NCI-H748 treated with DMSO at 0.1 percent for 48 hours (cell line): ENCODE measurements around the gene STARD13.
A peak's percentile ranks its signal among the peaks of the same experiment; 100 is the strongest.

Source experiments
- DNase-seq: peaks from one replicate; lab custom pipeline; 2025; lab: John Stamatoyannopoulos, UW

Gene STARD13

GRCh38 chr13:33139780-33140535, 145.6 kb downstream of the STARD13 start:
- DNase-seq: no peak

- no peak for DNase-seq
Observed at GRCh38 chr13:33139184-33139583, 146.4 kb downstream of the STARD13 start.

GRCh38 chr13:33138441-33138840, 147.1 kb downstream of the STARD13 start:
- no peak for DNase-seq

- no peak for DNase-seq
Observed at GRCh38 chr13:33137721-33138120, 147.8 kb downstream of the STARD13 start.

- DNase-seq: no peak
Observed at GRCh38 chr13:33135097-33135496, 150.5 kb downstream of the STARD13 start.

GRCh38 chr13:33134213-33134612, 151.3 kb downstream of the STARD13 start:
- DNase-seq: no peak

- DNase-seq: no peak
Observed at GRCh38 chr13:33132644-33133440, 152.7 kb downstream of the STARD13 start.

GRCh38 chr13:33129886-33130285, 155.7 kb downstream of the STARD13 start:
- no peak for DNase-seq

GRCh38 chr13:33129094-33129832, 156.3 kb downstream of the STARD13 start:
- no peak for DNase-seq

GRCh38 chr13:33128134-33128533, 157.4 kb downstream of the STARD13 start:
- no peak for DNase-seq

GRCh38 chr13:33127009-33127551, 158.5 kb downstream of the STARD13 start:
- no peak for DNase-seq

- no peak for DNase-seq
Observed at GRCh38 chr13:33125821-33126570, 159.6 kb downstream of the STARD13 start.

GRCh38 chr13:33123066-33123859, 162.3 kb downstream of the STARD13 start:
- peak; percentile 93 for DNase-seq

- DNase-seq: no peak
Observed at GRCh38 chr13:33119856-33120543, 165.6 kb downstream of the STARD13 start.

- no peak for DNase-seq
Observed at GRCh38 chr13:33119022-33119781, 166.4 kb downstream of the STARD13 start.

GRCh38 chr13:33116321-33117010, 169.1 kb downstream of the STARD13 start:
- no peak for DNase-seq

- DNase-seq: no peak
Observed at GRCh38 chr13:33115274-33115673, 170.3 kb downstream of the STARD13 start.

GRCh38 chr13:33114146-33114545, 171.4 kb downstream of the STARD13 start:
- DNase-seq: no peak

GRCh38 chr13:33112766-33113165, 172.8 kb downstream of the STARD13 start:
- DNase-seq: no peak
